Trophoblast cell (in vitro differentiated cells and primary cell): ENCODE results near the gene GMPPA.

Experiments used
- DNase-seq, 2 donors: peaks; one replicate each; pipeline ENCODE4 v3.0.0-alpha.2; 2016
- H2AFZ ChIP-seq: 2 replicates; pipeline ENCODE4 v1.6.1; 2013; ENCODE audit warnings: low read length, moderate library complexity, mild to moderate bottlenecking; ENCODE audit not compliant: insufficient read depth, poor library complexity
- H2AK5ac ChIP-seq: 2 replicates; pipeline ENCODE4 v1.6.1; 2013; ENCODE audit warnings: mild to moderate bottlenecking, low read length
- H2BK120ac ChIP-seq: 2 replicates; pipeline ENCODE4 v1.6.1; 2013; ENCODE audit warnings: low read length, mild to moderate bottlenecking, moderate library complexity; ENCODE audit not compliant: insufficient read depth, poor library complexity
- H2BK12ac ChIP-seq: 2 replicates; pipeline ENCODE4 v1.6.1; 2013; ENCODE audit warnings: mild to moderate bottlenecking, low read length, moderate library complexity
- H2BK5ac ChIP-seq: 2 replicates; pipeline ENCODE4 v1.6.1; 2013; ENCODE audit warnings: low read length, low read depth, moderate library complexity, mild to moderate bottlenecking; ENCODE audit not compliant: poor library complexity
- H3K14ac ChIP-seq: 2 replicates; pipeline ENCODE4 v1.6.1; 2013; ENCODE audit warnings: mild to moderate bottlenecking, low read length
- H3K18ac ChIP-seq: 2 replicates; pipeline ENCODE4 v1.6.1; 2013; ENCODE audit warnings: mild to moderate bottlenecking, low read length
- H3K23ac ChIP-seq: 2 replicates; pipeline ENCODE4 v1.6.1; 2013; ENCODE audit warnings: low read length
- H3K27ac ChIP-seq: 2 replicates; pipeline ENCODE4 v1.5.1; 2013; ENCODE audit warnings: low read depth, mild to moderate bottlenecking, inconsistent platforms, low read length, moderate library complexity
- H3K27me3 ChIP-seq: 2 replicates; pipeline ENCODE4 v1.6.1; 2013; ENCODE audit warnings: inconsistent platforms, mild to moderate bottlenecking, low read length, moderate library complexity; ENCODE audit not compliant: insufficient read depth
- H3K36me3 ChIP-seq, 2 experiments: 1 replicate in 1 of 2; 2 replicates in 1 of 2; pipeline ENCODE4 v1.6.1; 2013; ENCODE audit warnings: low read length in 2 of 2, mild to moderate bottlenecking in 2 of 2, moderate library complexity in 1 of 2; ENCODE audit not compliant: insufficient read depth in 2 of 2, control insufficient read depth in 1 of 2
- H3K4ac ChIP-seq: 2 replicates; pipeline ENCODE4 v1.6.1; 2013; ENCODE audit warnings: low read depth, mild to moderate bottlenecking, low read length, moderate library complexity
- H3K4me1 ChIP-seq, 2 experiments: 1 replicate in 1 of 2; 2 replicates in 1 of 2; pipeline ENCODE4 v1.6.1; 2013; ENCODE audit warnings: low read length in 2 of 2, mild to moderate bottlenecking in 2 of 2, moderate library complexity in 1 of 2; ENCODE audit not compliant: insufficient read depth in 2 of 2, control insufficient read depth in 1 of 2
- H3K4me2 ChIP-seq: 2 replicates; pipeline ENCODE4 v1.6.1; 2013; ENCODE audit warnings: inconsistent platforms, mild to moderate bottlenecking, low read length, moderate library complexity
- H3K4me3 ChIP-seq: 2 replicates; pipeline ENCODE4 v1.5.1; 2013; ENCODE audit warnings: mild to moderate bottlenecking, low read depth, low read length, inconsistent platforms
- H3K79me1 ChIP-seq: one replicate; pipeline ENCODE4 v1.6.1; 2013; ENCODE audit warnings: low read length
- H3K79me2 ChIP-seq: 2 replicates; pipeline ENCODE4 v1.6.1; 2013; ENCODE audit warnings: low read length, mild to moderate bottlenecking; ENCODE audit not compliant: control insufficient read depth, insufficient read depth, poor library complexity
- H3K9ac ChIP-seq: 2 replicates; pipeline ENCODE4 v1.6.1; 2013; ENCODE audit warnings: mild to moderate bottlenecking, low read length
- H3K9me3 ChIP-seq: 2 replicates; pipeline ENCODE4 v1.6.1; 2013; ENCODE audit warnings: low read depth, mild to moderate bottlenecking, control low read depth, inconsistent platforms, low read length; ENCODE audit not compliant: insufficient read depth
- H4K12ac ChIP-seq: 2 replicates; pipeline ENCODE4 v1.6.1; 2013; ENCODE audit warnings: low read depth, mild to moderate bottlenecking, low read length, moderate library complexity
- H4K8ac ChIP-seq: 2 replicates; pipeline ENCODE4 v1.6.1; 2013; ENCODE audit warnings: low read depth, mild to moderate bottlenecking, low read length, moderate library complexity
- H4K91ac ChIP-seq: one replicate; pipeline ENCODE4 v1.6.1; 2013; ENCODE audit warnings: low read depth, mild to moderate bottlenecking, low read length, moderate library complexity
- WGBS: extraction: QIAGEN DNeasy Blood & Tissue Kit; methylation state at CpG from one replicate; pipeline ENCODE4 v1.1.7; 2013; ENCODE audit warnings: missing lambda C conversion rate; ENCODE audit not compliant: insufficient read length, insufficient coverage; ENCODE audit errors: extremely low coverage; 5-methylcytosine and 5-hydroxymethylcytosine counted together

The GMPPA gene

DNA sequence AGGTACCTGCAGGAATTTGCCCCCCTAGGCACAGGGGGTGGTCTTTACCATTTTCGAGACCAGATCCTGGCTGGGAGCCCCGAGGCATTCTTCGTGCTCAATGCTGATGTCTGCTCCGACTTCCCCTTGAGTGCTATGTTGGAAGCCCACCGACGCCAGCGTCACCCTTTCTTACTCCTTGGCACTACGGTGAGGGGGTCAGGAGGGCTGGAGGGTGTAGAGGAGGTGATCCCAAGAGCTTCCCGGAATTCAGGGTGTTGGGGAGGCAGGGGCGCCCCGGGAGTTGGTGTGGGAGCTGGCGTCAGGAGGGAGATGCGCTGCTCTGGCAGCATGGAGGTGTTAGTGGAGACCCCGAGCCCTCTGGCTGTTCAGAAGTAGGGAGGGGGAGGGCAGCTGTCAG is 3.2 kb downstream of the GMPPA start:
- no peak overlapping the region for H4K12ac ChIP-seq
- H2AFZ ChIP-seq: no peak overlapping the region
- H3K79me1 ChIP-seq: peaks cover 14% of the 10 kb centered on the region
- H3K14ac ChIP-seq: no peak overlapping the region
- peak overlapping the region; percentile 34 for H2BK120ac ChIP-seq
- no peak overlapping the region for H3K9ac ChIP-seq
- H2BK12ac ChIP-seq: peak overlapping the region; percentile 9
- no peak overlapping the region for H3K23ac ChIP-seq
- no peak for DNase-seq
- no peak overlapping the region for H4K8ac ChIP-seq
- H3K79me2 ChIP-seq: peaks cover 6% of the 10 kb centered on the region
- no peak overlapping the region for H3K4ac ChIP-seq
- H3K18ac ChIP-seq: peak overlapping the region; percentile 17
- H2BK5ac ChIP-seq: peak overlapping the region; percentile 5
- H3K36me3 ChIP-seq: peaks cover 31 to 33% of the 10 kb centered on the region in 2 experiments
- WGBS: no CpG with 5 or more reads among the region's 14 CpGs
- peaks cover 7% of the 10 kb centered on the region for H3K27me3 ChIP-seq
- no peak overlapping the region for H3K4me3 ChIP-seq
- H3K4me2 ChIP-seq: peak overlapping the region; percentile 25
- peaks cover 23 to 38% of the 10 kb centered on the region in 2 experiments for H3K4me1 ChIP-seq
- peak overlapping the region; percentile 52 for H3K27ac ChIP-seq
- H3K9me3 ChIP-seq: peaks cover 2% of the 10 kb centered on the region
- peak overlapping the region; percentile 51 for H4K91ac ChIP-seq
- H2AK5ac ChIP-seq: peak overlapping the region; percentile 7

DNA sequence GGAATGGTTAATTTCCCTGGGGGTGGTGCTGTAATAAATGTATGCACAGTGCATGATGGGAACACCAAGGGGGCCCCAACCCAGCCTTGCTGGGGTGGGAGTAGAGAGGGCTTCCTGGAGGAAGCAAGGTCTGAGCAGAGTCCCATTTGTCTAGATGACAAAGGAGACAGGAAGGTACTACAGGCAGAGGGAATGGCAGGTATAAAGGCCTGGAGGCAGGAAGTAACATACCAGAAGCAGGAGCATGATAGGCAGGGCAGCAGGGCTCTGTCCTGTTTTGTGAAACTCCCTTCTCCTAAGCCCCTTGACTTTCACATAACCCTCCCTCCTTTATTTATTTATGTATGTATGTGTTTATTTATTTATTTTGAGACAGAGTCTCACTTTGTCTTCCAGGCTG is 3.9 kb downstream of the GMPPA start:
- Histone ChIP-seq H4K91ac (no peak overlapping the region), H3K79me1 (peaks cover 14% of the 10 kb centered on the region), H2BK5ac (no peak overlapping the region)

DNA sequence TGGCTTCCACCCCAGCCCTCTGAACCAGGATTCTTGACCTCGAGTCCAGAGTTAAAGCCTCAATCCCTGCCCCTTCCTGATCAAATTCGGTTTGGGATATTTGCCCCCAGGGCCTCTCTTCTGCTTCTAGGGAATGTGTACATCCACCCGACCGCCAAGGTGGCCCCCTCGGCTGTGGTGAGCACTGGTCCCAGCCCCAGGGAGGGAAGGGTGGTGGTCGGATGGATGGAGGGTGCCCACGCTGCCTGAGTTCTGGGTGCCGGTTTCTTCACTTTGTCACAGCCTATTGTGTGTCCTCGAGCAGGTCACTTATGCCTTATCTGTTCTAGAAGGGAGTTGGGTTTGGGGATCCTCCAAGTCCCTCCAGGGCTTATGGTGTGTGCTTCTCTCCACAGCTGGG is 6.9 kb downstream of the GMPPA start:
- Histone ChIP-seq H3K4me1 (peaks cover 14 to 24% of the 10 kb centered on the region in 2 experiments), H3K4me2 (no peak overlapping the region), H4K8ac (no peak overlapping the region), H4K91ac (no peak overlapping the region), H2BK12ac (no peak overlapping the region), H2AK5ac (no peak overlapping the region), H4K12ac (no peak overlapping the region), H3K9me3 (no peaks in the 10 kb centered on the region), H3K18ac (no peak overlapping the region), H3K79me2 (no peaks in the 10 kb centered on the region), H3K27me3 (no peaks in the 10 kb centered on the region), H3K14ac (no peak overlapping the region), H2BK5ac (no peak overlapping the region), H3K23ac (no peak overlapping the region), H3K4ac (no peak overlapping the region), H3K36me3 (peaks cover 38% of the 10 kb centered on the region in 2 experiments), H3K4me3 (no peak overlapping the region), H2BK120ac (no peak overlapping the region), H2AFZ (no peak overlapping the region), H3K79me1 (peaks cover 5% of the 10 kb centered on the region), H3K9ac (no peak overlapping the region), H3K27ac (no peak overlapping the region)
- no CpG with 5 or more reads among the region's 9 CpGs for WGBS
- DNase-seq: no peak

More for the DNA sequence above, 3.9 kb downstream of the GMPPA start:
- H4K12ac ChIP-seq: no peak overlapping the region
- no peak overlapping the region for H3K4me3 ChIP-seq
- no peak overlapping the region for H2BK12ac ChIP-seq
- DNase-seq: peak in 1 of 2 donors; percentile 55
- peak overlapping the region; percentile 52 for H3K27ac ChIP-seq
- H3K18ac ChIP-seq: no peak overlapping the region
- peak overlapping the region; percentile 14 for H3K4me2 ChIP-seq
- H3K23ac ChIP-seq: no peak overlapping the region
- no peaks in the 10 kb centered on the region for H3K27me3 ChIP-seq
- peaks cover under 1% of the 10 kb centered on the region for H3K9me3 ChIP-seq
- no peak overlapping the region for H3K4ac ChIP-seq
- peaks cover 6% of the 10 kb centered on the region for H3K79me2 ChIP-seq
- H2AK5ac ChIP-seq: no peak overlapping the region
- H2AFZ ChIP-seq: no peak overlapping the region
- H3K36me3 ChIP-seq: peaks cover 38% of the 10 kb centered on the region in 2 experiments
- H4K8ac ChIP-seq: no peak overlapping the region
- H3K14ac ChIP-seq: no peak overlapping the region
- no peak overlapping the region for H3K9ac ChIP-seq
- no peak overlapping the region for H2BK120ac ChIP-seq
- peaks cover 23 to 35% of the 10 kb centered on the region in 2 experiments for H3K4me1 ChIP-seq

DNA sequence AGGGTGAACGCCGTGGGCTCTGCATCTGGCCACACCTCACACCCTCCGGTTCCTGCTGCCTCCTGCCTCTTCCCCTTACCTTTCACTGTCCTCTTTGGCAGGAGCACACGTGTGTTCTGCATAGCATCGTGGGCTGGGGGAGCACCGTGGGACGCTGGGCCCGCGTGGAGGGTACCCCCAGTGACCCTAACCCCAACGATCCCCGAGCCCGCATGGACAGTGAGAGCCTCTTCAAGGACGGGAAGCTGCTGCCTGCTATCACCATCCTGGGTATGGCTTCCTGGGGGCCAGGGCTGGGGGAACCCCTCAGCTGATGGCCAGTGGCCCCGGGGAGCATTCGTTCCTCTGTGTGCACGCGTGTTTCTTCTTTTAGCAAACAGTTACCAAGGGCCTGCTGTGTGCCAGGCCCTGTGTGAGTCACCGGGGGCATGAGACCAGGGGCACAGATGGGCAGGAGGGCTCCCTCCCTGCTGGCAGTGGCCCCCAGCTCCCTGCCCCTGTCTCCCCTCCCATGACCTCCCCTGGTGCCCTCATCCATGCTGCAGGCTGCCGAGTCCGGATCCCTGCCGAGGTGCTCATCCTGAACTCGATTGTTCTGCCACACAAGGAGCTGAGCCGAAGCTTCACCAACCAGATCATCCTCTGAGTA is 7.6 kb downstream of the GMPPA start:
- DNase-seq: no peak
- H3K23ac ChIP-seq: no peak overlapping the region
- no peak overlapping the region for H2BK12ac ChIP-seq
- no peak overlapping the region for H2AFZ ChIP-seq
- H3K4me1 ChIP-seq: peaks cover 12 to 19% of the 10 kb centered on the region in 2 experiments
- no peaks in the 10 kb centered on the region for H3K79me2 ChIP-seq
- no peak overlapping the region for H3K4me2 ChIP-seq
- no CpG with 5 or more reads among the region's 23 CpGs for WGBS
- H3K36me3 ChIP-seq: peaks cover 38% of the 10 kb centered on the region in 2 experiments
- no peak overlapping the region for H3K18ac ChIP-seq
- H4K12ac ChIP-seq: no peak overlapping the region
- H3K27me3 ChIP-seq: no peaks in the 10 kb centered on the region
- H2BK120ac ChIP-seq: no peak overlapping the region
- H2AK5ac ChIP-seq: no peak overlapping the region
- no peak overlapping the region for H4K8ac ChIP-seq
- H3K4me3 ChIP-seq: no peak overlapping the region
- H3K14ac ChIP-seq: no peak overlapping the region
- H3K79me1 ChIP-seq: peaks cover 5% of the 10 kb centered on the region
- H4K91ac ChIP-seq: no peak overlapping the region
- H2BK5ac ChIP-seq: no peak overlapping the region
- H3K9me3 ChIP-seq: peaks cover 1% of the 10 kb centered on the region
- no peak overlapping the region for H3K4ac ChIP-seq
- H3K27ac ChIP-seq: no peak overlapping the region
- H3K9ac ChIP-seq: no peak overlapping the region
